Anterior cingulate cortex (tissue), 58 donors: Measurements from ENCODE around the gene SURF1.
"Not testable (repeated sequence)": the region's sequence is repeated elsewhere in the genome, so short reads cannot be mapped to it uniquely, and the experiment has no call there.

ENCODE experiments used
- DNase-seq, 58 donors: peaks; one replicate each; lab custom pipeline; 2025; lab: John Stamatoyannopoulos, UW

The SURF1 gene

DNA sequence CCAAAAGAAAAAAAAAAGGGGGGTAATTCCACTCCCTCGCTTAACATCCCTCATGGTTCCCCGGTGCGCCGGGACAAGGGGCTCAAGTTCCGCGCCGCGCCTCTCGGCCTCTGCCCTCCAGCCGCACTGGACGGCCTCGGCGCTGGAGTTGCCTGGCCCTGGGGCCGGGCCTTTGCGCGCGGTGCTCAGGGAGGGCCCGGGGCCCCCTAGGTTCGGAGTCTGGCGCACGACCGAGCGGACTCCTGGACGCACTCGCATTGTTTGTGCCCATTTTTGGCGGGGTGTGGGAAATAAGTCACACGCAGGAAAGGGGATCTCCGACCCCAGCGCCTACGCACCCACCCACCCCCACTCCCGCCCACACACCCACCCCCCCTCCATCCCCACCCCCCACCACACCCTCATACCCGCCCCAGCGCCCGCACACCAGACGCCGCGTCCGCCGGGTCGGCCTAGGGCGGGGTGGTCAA is 8.7 kb downstream of the SURF1 start:
- peak in 1 of 58 donors; percentile 52 for DNase-seq

GRCh38 chr9:133346021-133346785 is 10.1 kb downstream of the SURF1 start:
- peak in 1 of 58 donors; percentile 22 for DNase-seq

DNA sequence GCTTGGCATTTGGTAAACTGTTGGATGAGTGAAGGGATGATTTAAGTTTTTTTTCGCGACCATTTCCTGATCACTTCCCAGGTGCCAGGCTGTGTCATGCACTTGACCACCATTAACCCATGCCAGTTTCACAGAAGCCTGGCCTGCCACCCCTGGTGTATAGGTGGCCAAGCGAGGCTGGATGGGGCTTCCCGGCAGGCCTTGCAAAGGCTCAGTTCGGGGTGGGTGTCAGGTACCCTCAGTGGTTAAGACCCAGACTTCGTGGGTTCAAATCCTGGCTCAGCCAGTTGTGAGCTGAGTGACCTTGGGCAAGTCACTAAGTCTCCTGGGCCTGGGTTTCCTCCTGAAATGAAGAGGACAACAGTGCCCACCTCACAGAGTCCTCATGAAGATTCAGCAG is 10.7 kb downstream of the SURF1 start:
- DNase-seq: no peak

DNA sequence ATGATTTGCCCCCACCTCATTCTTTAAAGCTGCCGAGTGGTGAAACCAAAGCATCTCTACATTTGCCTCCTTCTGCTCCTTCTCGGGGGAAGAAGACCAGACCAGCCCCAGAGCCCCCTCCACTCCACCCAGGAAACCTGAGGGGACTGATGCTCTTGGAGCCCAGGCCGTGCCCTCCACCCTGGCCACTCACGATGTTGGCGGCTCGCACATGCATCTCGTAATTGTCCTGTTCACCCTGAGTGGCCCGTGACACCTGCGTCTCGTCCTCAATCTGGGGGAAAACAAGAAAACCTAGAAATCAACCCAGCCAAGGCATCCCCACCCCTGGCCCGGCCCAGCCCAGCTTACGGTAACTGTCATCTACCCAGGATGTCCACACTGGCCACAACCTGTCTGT is 11.3 kb downstream of the SURF1 start:
- DNase-seq: no peak

DNA sequence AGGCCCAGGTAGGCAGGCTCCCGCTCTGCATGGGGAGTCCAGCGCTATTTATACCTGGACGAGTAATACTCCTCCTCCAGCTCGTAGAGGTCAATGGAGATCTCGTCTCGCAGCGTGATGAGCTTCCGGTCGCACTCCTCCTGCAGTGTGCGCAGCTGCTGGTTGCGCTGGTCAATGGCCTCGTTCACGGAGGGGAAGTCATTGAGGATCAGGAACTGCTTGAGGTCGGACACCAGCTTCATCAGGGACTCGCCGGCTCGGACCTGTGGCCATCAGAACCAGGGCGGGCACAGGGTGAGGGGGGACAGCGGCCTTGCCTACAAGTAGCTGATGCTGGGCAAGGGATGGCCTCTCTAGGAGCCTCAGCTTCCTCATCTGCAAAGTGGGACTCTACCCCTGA is 12.2 kb downstream of the SURF1 start:
- DNase-seq: no peak

DNA sequence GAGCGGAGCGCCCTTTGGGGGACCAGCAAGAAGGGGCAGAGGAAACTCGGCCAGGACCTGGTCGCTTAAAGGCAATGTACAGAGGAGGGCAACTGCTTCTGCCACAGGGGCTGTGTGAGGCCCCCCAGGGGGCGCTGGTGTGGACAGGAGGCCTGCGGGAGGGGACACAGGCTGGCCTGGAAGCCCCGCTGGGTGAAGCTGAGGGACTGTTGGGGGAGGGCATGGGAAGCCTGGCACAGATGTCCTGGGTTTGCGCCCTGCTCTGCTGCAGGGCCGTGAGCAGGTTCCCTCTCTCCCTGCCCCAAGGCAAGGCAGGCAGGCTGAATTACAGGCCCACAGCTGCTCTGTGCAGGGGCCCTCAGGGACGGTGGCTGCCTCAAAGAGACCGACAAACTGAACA is 13.7 kb downstream of the SURF1 start:
- no peak for DNase-seq

- no peak for DNase-seq
Observed at GRCh38 chr9:133342069-133342406, 14.2 kb downstream of the SURF1 start.

DNA sequence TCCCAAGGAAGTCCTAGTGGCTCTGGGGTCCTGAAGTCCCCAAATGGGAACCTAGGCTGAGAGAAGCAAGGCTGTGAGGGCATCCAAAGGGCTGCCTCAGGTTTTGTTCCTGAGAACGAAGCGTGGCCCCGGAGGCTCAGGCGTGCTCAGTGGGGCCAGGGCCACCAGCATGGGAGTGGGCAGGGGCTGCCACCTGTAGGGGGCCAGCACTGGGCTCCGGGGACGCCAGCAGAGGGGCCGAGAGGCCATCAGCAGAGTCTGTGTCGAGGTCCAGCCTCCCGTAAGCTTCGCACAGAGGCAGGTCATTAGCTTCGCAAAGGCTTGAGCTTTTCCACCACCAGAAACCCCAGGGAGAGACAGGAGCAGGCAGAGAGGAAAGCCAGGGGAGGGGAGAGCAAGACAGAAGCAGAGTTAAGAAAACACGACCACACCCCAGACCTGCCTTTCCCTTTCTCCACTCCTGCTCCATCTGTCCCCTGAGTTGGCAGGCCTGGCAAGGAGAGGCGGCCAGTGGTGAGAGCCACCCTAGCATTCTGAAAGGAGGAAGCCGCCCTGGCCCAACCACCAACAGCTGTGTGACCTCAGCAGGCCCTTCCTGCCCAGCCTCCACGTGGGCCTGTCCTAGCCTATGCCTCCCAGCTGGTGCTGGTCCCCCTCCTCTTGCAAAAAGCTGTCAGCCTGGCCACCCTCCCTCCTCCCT is 14.8 kb downstream of the SURF1 start:
- peak in 10 of 58 donors; percentile 17 to 48 (median 29) for DNase-seq

- no peak for DNase-seq
Observed at GRCh38 chr9:133340916-133341315, 15.4 kb downstream of the SURF1 start.

DNA sequence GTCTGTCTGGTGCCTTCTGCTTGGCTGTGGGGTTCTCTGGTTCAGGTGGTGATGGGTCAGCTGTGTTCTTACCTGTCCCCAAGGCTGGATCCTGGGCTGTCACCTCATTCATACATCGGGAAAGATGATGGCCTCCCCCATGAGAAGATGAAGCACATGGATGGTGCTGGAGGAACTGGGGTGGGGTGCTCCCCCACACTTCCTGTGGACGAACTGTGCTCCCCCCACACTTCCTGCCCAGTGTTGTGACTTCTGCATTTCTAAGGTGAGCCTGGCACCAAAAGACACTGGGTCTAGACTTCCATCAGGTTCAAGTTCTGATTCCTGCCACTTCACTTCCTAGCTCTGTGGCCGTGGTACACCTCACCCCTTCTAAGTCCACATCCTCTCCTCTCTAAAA is 16.0 kb downstream of the SURF1 start:
- no peak for DNase-seq

- no peak for DNase-seq
Observed at GRCh38 chr9:133339641-133340040, 16.6 kb downstream of the SURF1 start.

DNA sequence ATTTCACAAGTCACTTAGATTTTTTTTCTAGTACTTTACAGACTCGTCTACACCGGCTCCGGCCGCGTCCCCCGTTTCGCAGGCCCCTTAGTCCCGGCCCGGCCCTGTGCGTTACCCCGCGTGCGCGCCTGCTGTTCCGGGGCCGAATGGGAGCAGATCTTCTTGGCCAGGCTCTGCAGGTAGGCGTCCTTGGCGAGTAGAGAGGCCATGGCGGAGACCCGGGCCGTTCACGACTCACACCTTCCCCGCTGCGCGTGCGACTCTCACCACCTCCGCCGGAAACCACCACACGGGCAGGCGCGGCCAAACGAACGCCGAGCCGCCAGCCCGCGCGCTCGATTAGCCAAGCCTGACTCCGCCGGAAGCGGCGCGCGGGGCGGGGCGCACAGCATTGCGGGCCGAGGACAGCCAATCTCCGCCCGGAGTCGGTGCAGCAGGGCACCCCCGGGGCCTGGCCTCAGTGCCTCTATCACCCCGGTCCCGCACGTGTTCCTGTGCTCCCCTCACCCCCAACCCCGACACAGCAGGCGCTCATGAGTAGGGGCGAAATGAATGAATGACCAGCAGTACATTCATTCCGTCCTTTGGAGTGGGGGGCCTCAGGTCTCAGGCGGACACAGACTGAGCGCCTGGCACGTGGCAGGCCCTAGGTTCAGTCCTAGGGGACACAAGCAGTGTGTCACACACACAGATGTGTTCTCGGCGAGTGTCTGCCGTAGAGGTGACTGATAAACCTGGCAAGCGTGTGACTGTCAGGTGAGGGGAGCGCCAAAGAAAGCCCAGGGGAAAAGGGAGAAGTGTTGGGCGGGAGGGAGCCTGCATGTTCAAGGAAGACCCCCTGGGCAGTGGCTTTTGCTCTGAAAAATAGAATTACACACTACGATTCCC is 20.1 kb downstream of the SURF1 start, which contains the start of gene SURF6:
Gene SURF6, minus strand, starts transcription at position 265 of the 888 bp plus-strand sequence. Its CDS starts 56 bp downstream, at position 209.
- DNase-seq: peak; percentile 51 to 93 (median 85)

DNA sequence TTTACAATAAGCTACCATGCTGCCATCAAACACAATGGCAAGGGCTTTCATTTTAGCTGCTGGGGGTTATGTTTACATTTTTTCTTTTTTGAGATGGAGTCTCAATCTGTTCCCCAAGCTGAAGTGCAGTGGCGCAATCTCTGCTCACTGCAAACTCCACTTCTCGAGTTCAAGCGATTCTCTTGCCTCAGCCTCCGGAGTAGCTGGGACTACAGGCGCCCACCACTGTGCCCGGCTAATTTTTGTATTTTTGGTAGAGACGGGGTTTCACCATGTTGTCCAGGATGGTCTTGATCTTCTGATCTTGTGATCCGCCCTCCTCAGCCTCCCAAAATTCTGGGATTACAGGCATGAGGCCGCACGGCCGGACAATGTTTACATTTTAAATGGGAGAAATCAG is 21.4 kb downstream of the SURF1 start:
- not testable (repeated sequence) for DNase-seq

DNA sequence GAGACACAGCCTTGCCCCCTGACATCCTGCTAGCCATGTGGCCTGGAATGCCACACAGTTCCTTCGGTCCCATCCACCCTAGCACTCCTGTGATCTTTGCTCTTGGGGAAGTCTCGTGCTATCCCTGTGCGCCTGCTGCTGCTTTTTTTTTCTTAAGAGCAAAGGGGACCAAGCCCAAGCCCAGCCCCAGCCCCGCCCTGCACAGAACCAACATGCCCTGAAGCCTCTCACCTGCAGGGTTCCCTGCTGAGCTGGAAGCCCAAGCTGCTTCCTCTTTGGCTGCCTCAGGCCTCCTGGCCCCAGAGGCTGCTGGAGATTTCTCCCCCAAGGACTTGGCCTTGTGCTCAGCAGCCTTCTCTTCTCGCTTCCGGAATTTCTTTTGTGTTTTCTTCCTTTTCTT is 22.1 kb downstream of the SURF1 start:
- DNase-seq: no peak

DNA sequence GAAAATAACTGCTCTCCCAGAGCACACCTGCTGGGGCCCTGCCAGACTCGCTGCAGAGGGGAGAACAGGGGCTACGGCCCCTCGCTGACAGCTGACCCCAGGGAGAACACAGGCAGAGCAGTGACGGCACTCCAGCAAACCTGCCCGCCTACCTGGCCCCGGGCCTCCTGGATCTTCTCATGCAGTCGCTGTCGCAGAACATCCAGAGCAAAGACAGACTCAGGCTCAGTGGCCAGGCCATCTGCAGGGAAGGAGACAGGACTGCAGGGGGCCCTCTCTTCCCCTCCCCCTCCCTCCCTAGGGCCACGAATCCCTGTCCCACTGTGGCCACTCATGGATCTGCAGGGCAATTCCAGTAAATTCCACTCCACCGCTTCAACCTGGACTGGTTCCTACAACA is 22.7 kb downstream of the SURF1 start:
- DNase-seq: no peak

- no peak for DNase-seq
Observed at GRCh38 chr9:133333011-133333410, 23.3 kb downstream of the SURF1 start.

- DNase-seq: no peak
Observed at GRCh38 chr9:133332381-133332730, 23.9 kb downstream of the SURF1 start.

DNA sequence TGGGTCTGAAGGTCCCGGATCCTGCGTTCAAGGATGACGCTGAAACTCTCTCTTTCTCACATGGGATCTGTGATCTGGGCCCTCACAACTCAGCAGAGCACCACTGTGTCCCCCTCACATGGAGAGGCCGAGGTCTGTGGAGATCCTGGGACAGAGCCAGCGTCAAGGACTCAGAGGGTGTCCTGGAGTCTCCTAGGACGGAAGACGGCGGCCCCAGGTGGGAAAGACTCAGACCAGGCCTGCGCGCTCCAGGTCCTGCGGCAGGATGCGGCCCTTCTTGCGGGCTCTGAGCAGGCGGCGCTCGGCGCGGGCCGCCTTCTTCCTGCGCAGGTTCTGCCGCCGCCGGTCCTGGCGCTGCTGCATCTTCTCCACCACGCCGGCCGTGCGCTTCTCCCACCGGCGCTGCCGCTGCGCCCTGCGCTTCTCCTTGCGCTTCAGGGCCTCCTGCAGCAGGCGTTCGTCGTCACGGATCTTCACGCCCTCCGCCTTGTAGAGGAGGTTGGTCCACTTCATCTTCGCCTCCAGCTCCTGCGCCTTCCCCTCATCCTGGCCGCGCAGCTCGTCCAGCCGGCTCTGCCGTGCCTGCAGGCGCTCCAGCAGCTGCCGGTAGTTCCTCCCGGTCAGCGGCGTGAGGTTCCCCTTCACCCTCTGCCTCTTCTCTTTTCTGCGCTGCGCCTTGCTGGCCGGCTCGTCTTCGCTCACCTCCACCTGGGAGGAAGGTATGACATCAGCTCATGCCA is 24.5 kb downstream of the SURF1 start:
- no peak for DNase-seq

DNA sequence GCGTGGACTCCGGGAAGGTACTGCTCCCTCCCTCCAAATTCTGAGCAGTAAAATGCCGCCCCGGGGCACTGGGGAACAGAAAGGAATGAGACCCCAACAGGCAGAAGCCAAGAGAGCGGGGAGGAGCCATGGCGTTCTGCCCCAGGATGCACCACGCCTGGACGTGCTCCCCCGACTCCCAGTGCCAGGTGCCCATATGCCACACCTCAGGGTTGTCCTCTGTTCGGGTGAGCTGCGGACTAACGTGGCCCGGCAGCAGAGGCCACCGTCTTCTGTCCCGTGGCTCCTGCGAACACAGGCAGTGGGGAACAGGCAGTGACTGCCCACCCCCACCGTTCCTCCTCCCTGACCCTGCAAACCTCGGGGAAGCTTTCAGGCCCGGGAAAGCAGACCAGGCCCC is 25.1 kb downstream of the SURF1 start:
- DNase-seq: no peak
